Fibroblast of mammary gland (primary cell): ENCODE results near the gene PCDHGA6.

Source experiments
- DNase-seq: peaks from one replicate; pipeline ENCODE4 v3.0.0-alpha.2; 2010; ENCODE audit warnings: low read depth
- H3K4me3 ChIP-seq: 2 replicates; pipeline ENCODE4 v1.5.1; 2011; ENCODE audit warnings: low read depth, mild to moderate bottlenecking, low read length, moderate library complexity; ENCODE audit not compliant: control insufficient read depth
- TF ChIP-seq, protein P1 (sequence below): conservative IDR thresholded peaks from 2 replicates; pipeline ENCODE4 v1.5.1; 2011; ENCODE audit warnings: low read depth, low read length, inconsistent platforms; ENCODE audit not compliant: control insufficient read depth, insufficient read depth

Gene PCDHGA6

DNA sequence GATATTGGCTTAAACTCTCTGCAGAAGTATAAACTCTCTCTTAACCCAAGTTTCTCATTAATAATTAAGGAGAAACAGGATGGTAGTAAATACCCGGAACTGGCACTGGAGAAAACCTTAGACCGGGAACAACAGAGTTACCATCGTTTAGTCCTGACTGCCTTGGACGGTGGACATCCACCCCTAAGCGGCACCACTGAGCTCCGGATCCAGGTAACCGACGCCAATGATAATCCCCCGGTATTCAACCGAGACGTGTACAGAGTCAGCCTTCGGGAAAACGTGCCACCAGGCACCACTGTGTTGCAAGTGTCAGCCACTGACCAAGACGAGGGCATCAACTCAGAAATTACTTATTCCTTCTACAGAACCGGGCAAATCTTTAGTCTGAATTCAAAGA lies 24.9 kb downstream of the PCDHGA6 start:
- no peak for DNase-seq
- H3K4me3 ChIP-seq, result no peak overlapping the region
- TF ChIP-seq, protein P1, sequence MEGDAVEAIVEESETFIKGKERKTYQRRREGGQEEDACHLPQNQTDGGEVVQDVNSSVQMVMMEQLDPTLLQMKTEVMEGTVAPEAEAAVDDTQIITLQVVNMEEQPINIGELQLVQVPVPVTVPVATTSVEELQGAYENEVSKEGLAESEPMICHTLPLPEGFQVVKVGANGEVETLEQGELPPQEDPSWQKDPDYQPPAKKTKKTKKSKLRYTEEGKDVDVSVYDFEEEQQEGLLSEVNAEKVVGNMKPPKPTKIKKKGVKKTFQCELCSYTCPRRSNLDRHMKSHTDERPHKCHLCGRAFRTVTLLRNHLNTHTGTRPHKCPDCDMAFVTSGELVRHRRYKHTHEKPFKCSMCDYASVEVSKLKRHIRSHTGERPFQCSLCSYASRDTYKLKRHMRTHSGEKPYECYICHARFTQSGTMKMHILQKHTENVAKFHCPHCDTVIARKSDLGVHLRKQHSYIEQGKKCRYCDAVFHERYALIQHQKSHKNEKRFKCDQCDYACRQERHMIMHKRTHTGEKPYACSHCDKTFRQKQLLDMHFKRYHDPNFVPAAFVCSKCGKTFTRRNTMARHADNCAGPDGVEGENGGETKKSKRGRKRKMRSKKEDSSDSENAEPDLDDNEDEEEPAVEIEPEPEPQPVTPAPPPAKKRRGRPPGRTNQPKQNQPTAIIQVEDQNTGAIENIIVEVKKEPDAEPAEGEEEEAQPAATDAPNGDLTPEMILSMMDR, result no peak

- no peak for DNase-seq
- H3K4me3 ChIP-seq, result no peak overlapping the region
- TF ChIP-seq, protein P1, result no peak
These were observed 26.0 kb downstream of the PCDHGA6 start for GRCh38 chr5:141399555-141400258.

- TF ChIP-seq, protein P1, result peak; percentile 60
- peak; percentile 57 for DNase-seq
- H3K4me3 ChIP-seq, result peak within 1 kb of the TSS; percentile 37
These were observed 29.0 kb downstream of the PCDHGA6 start, which contains the start of gene PCDHGA9 for GRCh38 chr5:141402553-141403243. Gene PCDHGA9, plus strand, starts transcription at chr5:141402778. Its CDS starts 175 bp downstream, at chr5:141402953.

DNA sequence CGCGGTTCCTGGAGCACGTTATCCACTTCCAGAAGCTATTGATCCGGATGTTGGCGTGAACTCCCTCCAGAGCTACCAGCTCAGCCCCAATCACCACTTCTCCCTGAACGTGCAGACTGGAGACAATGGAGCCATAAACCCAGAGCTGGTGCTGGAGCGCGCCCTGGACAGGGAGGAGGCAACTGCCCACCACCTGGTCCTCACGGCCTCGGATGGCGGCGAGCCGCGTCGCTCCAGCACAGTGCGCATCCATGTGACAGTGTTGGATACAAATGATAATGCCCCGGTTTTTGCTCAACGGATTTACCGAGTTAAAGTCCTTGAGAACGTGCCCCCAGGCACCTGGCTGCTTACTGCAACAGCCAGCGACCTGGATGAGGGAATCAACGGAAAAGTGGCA lies 29.7 kb downstream of the PCDHGA6 start:
- no peak for DNase-seq
- H3K4me3 ChIP-seq, result no peak overlapping the region
- TF ChIP-seq, protein P1, result no peak

GRCh38 chr5:141407790-141408505 lies 34.3 kb downstream of the PCDHGA6 start, which contains the start of gene PCDHGB6:
Gene PCDHGB6, plus strand, starts transcription at chr5:141408021. Its CDS starts 182 bp downstream, at chr5:141408203.
- TF ChIP-seq, protein P1, result peak; percentile 66

DNA sequence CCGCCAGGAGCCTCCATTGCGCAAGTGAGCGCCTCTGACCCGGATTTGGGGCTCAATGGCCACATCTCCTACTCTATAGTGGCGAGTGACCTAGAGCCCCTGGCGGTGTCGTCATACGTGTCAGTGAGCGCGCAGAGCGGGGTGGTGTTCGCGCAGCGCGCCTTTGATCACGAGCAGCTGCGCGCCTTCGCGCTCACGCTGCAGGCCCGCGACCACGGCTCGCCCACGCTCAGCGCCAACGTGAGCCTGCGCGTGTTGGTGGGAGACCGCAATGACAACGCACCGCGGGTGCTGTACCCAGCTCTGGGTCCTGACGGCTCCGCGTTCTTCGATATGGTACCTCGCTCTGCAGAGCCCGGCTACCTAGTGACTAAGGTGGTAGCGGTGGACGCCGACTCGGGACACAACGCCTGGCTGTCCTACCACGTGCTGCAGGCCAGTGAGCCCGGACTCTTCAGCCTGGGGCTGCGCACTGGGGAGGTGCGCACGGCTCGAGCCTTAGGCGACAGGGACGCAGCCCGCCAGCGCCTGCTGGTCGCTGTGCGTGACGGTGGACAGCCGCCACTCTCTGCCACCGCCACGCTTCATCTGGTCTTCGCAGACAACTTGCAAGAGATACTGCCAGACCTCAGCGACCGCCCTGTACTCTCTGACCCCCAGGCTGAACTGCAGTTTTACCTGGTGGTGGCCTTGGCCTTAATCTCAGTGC lies 36.1 kb downstream of the PCDHGA6 start:
- TF ChIP-seq, protein P1, result no peak
- no peak for DNase-seq
- H3K4me3 ChIP-seq, result no peak overlapping the region

More at GRCh38 chr5:141407790-141408505, 34.3 kb downstream of the PCDHGA6 start, which contains the start of gene PCDHGB6:
- peak within 1 kb of the TSS; percentile 35 for H3K4me3 ChIP-seq
- DNase-seq, result peak; percentile 59
